Breast epithelium (tissue), 4 donors: ENCODE measurements around the gene SP2. TPM values are rescaled to one million over a fixed set of nuclear protein-coding genes. Genes with fewer than 3 reads are reported as not detected.

ENCODE experiments used
- DNase-seq, 2 donors: peaks; one replicate each; pipeline ENCODE4 v3.0.0-alpha.2; 2019; ENCODE audit warnings: low spot score in 2 of 2
- H3K27ac ChIP-seq, 2 donors: fragments of 200-600 bp; sonication (generic) in 1 of 2; one replicate each; pipeline ENCODE4 v1.5.1; 2016 to 2019; ENCODE audit warnings: mild to moderate bottlenecking in 1 of 2
- H3K27me3 ChIP-seq, 2 donors: fragments of 200-600 bp; sonication (generic) in 1 of 2; one replicate each; pipeline versions ENCODE4 v1.5.1 to v1.6.0; 2017 to 2019; ENCODE audit warnings: control low read depth in 1 of 2, mild to moderate bottlenecking in 1 of 2
- H3K36me3 ChIP-seq: fragments of 200-600 bp; one replicate; pipeline ENCODE4 v1.5.1; 2019
- H3K4me1 ChIP-seq, 2 donors: fragments of 200-600 bp; sonication (generic); one replicate each; pipeline ENCODE4 v1.5.1; 2016 to 2019; ENCODE audit warnings: control low read depth in 1 of 2
- H3K4me3 ChIP-seq, 3 donors: fragments of 200-600 bp; sonication (generic); 1 replicate in 2 of 3; 2 replicates in 1 of 3; pipeline ENCODE4 v1.5.1; 2016 to 2019; ENCODE audit warnings: mild to moderate bottlenecking in 3 of 3, moderate library complexity in 2 of 3
- H3K9me3 ChIP-seq, 2 donors: fragments of 200-600 bp; sonication (generic) in 1 of 2; one replicate each; pipeline ENCODE4 v1.5.1; 2016 to 2019; ENCODE audit warnings: control low read depth in 1 of 2
- POLR2A ChIP-seq: fragments of 450-650 bp; IDR thresholded peaks from one replicate; pipeline ENCODE4 v1.6.1; 2016; ENCODE audit warnings: antibody characterized with exemption, mild to moderate bottlenecking, moderate library complexity
- POLR2AphosphoS5 ChIP-seq, 3 donors: sonication (generic); formaldehyde crosslinking; IDR thresholded peaks; one replicate each; pipeline ENCODE4 v1.6.1; 2017; ENCODE audit warnings: antibody characterized with exemption in 3 of 3
- intact Hi-C: fragments of 100-400 bp; cut with DNase I; formaldehyde crosslinking; loops from one replicate; pipeline ENCODE4 v1.15.1; 2023; ENCODE audit warnings: low total_unique reads
- total RNA-seq, 3 donors: library from RNA; depleted of rRNA; stranded (reverse); fragments of >200 nt; gene quantifications; one replicate each; pipeline ENCODE4 v1.1.0, GENCODE V29; 2016
- TF ChIP-seq, protein P1 (sequence below), 3 donors: fragments of 450-650 bp; IDR thresholded peaks; one replicate each; pipeline ENCODE4 v1.5.1; 2016 to 2017; ENCODE audit warnings: antibody characterized with exemption in 3 of 3, mild to moderate bottlenecking in 3 of 3, moderate library complexity in 3 of 3

SP2 gene
- total RNA-seq, 3 donors from 2014 or later = 4.6 to 9.8 (median 5.6) TPM

GRCh38 chr17:47870056-47870455 lies 26.0 kb upstream of the SP2 start:
- intact Hi-C loops = no loop called here
- H3K27me3 ChIP-seq = peaks cover 0 to 3% of the 10 kb centered on the region in 2 donors
- DNase-seq = no peak
- H3K4me3 ChIP-seq = no peak overlapping the region
- H3K36me3 ChIP-seq = no peaks in the 10 kb centered on the region
- H3K27ac ChIP-seq = no peak overlapping the region
- H3K4me1 ChIP-seq = peaks cover 5 to 26% of the 10 kb centered on the region in 2 donors
- TF ChIP-seq POLR2AphosphoS5 (IDR thresholded peaks at IDR 0.05) (no peak), POLR2A (no peak)
- TF ChIP-seq, protein P1, sequence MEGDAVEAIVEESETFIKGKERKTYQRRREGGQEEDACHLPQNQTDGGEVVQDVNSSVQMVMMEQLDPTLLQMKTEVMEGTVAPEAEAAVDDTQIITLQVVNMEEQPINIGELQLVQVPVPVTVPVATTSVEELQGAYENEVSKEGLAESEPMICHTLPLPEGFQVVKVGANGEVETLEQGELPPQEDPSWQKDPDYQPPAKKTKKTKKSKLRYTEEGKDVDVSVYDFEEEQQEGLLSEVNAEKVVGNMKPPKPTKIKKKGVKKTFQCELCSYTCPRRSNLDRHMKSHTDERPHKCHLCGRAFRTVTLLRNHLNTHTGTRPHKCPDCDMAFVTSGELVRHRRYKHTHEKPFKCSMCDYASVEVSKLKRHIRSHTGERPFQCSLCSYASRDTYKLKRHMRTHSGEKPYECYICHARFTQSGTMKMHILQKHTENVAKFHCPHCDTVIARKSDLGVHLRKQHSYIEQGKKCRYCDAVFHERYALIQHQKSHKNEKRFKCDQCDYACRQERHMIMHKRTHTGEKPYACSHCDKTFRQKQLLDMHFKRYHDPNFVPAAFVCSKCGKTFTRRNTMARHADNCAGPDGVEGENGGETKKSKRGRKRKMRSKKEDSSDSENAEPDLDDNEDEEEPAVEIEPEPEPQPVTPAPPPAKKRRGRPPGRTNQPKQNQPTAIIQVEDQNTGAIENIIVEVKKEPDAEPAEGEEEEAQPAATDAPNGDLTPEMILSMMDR (IDR thresholded peaks at IDR 0.05) = no peak
- H3K9me3 ChIP-seq = no peaks in the 10 kb centered on the region

- intact Hi-C loops = no loop called here
- no peak for DNase-seq
- H3K4me1 ChIP-seq = peaks cover 5 to 27% of the 10 kb centered on the region in 2 donors
- no peaks in the 10 kb centered on the region for H3K36me3 ChIP-seq
- no peak for TF ChIP-seq POLR2AphosphoS5 (IDR thresholded peaks at IDR 0.05)
- TF ChIP-seq, protein P1 (IDR thresholded peaks at IDR 0.05) = no peak
- no peak for TF ChIP-seq POLR2A
- peaks cover 0 to 3% of the 10 kb centered on the region in 2 donors for H3K27me3 ChIP-seq
- H3K27ac ChIP-seq = no peak overlapping the region
- no peaks in the 10 kb centered on the region for H3K9me3 ChIP-seq
- H3K4me3 ChIP-seq = no peak overlapping the region
Measured at GRCh38 chr17:47871048-47871447, 25.0 kb upstream of the SP2 start.

DNA sequence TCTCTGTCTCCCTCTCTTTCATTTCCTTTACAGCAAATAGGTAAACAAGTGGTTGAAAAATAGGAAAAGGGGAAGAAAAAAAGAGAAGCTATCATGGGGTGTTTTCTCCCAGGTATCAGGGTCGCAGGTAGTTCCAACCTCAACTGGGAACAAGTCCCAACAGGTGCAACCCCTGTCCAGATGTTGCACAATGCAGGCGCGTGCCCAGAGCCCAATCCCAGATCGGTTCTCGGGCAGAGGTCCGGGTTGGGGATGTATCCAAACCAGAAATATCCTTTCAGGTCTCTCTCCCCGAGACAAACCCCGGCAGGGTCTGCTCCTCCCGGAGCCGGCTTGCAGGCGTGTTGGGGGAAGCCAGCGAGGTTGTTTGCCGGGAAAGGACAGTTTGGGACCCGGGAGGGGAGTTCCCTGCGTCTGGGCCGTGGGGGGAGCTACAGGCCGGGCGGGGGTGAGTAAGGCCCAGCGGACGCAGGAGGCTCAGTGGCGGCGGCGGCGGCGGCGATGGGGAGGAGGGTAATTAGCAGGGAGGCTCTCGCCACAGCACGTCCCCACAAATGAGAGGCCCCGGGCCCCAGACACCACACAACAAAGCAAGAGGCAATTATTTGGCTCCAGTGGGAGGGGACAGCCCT lies 23.9 kb upstream of the SP2 start:
- H3K4me1 ChIP-seq = peaks cover 5 to 17% of the 10 kb centered on the region in 2 donors
- peaks cover 0 to 3% of the 10 kb centered on the region in 2 donors for H3K27me3 ChIP-seq
- no peak for TF ChIP-seq POLR2AphosphoS5 (IDR thresholded peaks at IDR 0.05)
- no peak for TF ChIP-seq POLR2A
- TF ChIP-seq, protein P1 (IDR thresholded peaks at IDR 0.05) = no peak
- H3K36me3 ChIP-seq = no peaks in the 10 kb centered on the region
- H3K4me3 ChIP-seq = peak overlapping the region in 2 of 3 donors; percentile 41 to 59
- no peaks in the 10 kb centered on the region for H3K9me3 ChIP-seq
- DNase-seq = peak in 1 of 2 donors; percentile 68
- intact Hi-C loops = no loop called here
- H3K27ac ChIP-seq = peak overlapping the region; percentile 69 to 74

GRCh38 chr17:47872651-47873161 lies 23.3 kb upstream of the SP2 start:
- Histone ChIP-seq H3K4me3 (peak overlapping the region in 2 of 3 donors; percentile 41 to 59), H3K9me3 (no peaks in the 10 kb centered on the region), H3K27ac (peak overlapping the region; percentile 69 to 74), H3K36me3 (no peaks in the 10 kb centered on the region), H3K4me1 (peaks cover 5 to 17% of the 10 kb centered on the region in 2 donors), H3K27me3 (peaks cover 0 to 3% of the 10 kb centered on the region in 2 donors)
- intact Hi-C loops = no loop called here
- TF ChIP-seq, protein P1 (IDR thresholded peaks at IDR 0.05) = no peak
- TF ChIP-seq POLR2A = no peak
- DNase-seq = peak in 1 of 2 donors; percentile 48

DNA sequence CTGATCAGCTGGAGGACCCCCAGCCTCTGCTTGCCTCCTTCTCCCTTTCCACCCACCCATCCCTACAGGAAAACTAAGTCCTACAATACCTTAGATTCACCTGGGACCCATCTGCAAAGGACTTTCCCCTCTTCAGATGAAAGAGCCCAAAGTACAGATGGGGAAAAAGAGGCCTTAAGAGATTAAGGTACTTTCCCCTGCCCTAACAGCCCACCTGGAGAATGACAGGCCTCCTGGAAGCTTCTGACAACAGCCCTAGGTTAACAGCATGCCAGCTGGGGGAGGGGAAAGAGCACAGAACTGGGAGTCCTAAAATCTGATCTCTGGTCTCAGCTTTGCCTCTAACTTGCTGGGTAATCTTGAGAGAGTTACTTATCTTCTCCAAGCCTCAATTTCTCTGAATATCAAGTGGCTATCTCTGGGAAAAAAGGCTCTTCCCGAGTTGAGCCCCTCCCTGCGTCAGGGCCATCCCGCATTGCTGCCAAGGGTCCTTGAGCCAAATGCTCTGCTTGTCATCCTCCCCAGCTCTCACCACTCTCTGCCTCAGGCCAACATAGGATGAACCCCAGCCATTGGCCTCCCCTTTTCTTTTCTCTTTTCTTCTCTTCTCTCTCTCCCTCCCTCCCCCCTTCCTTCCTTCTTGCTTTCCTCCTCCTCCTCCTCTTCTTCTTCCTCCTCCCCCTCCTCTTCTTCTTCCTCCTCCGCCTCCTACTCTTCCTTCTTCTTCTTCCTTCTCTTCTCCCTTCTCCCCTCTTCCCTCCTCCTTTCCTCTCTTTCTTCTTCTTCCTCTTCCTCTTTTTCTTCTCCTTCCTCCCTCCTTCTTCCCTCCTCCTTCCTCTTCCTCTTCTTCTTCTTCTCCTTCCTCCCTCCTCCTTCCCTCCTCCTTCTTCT lies 22.6 kb upstream of the SP2 start:
- Histone ChIP-seq H3K27ac (no peak overlapping the region), H3K36me3 (no peaks in the 10 kb centered on the region), H3K4me3 (no peak overlapping the region), H3K9me3 (no peaks in the 10 kb centered on the region), H3K4me1 (peaks cover 5 to 17% of the 10 kb centered on the region in 2 donors), H3K27me3 (peaks cover 0 to 3% of the 10 kb centered on the region in 2 donors)
- TF ChIP-seq POLR2A (no peak), POLR2AphosphoS5 (IDR thresholded peaks at IDR 0.05) (no peak)
- TF ChIP-seq, protein P1 (IDR thresholded peaks at IDR 0.05) = no peak
- intact Hi-C loops = no loop called here
- no peak for DNase-seq
